Measurements from ENCODE around the gene COL5A2. TPM values are rescaled to one million over a fixed set of nuclear protein-coding genes. Genes with fewer than 3 reads are reported as not detected.

The COL5A2 gene
- total and polyA plus RNA-seq, 7 experiments from 2014 or later = 0.09 to 2.3 (median 0.37) TPM

GRCh38 chr2:189109921-189110397 lies 69.6 kb downstream of the COL5A2 start:
- Mint-ChIP-seq H3K27ac (no peak overlapping the region), H3K4me3 (no peak overlapping the region), H3K4me1 (peaks cover 0 to 8% (median 5%) of the 10 kb centered on the region in 7 donors), H3K36me3 (no peaks in the 10 kb centered on the region), H3K9me3 (no peaks in the 10 kb centered on the region), H3K27me3 (no peaks in the 10 kb centered on the region)
- POLR2A ChIA-PET = no interaction called here
- DNase-seq (no peak), ATAC-seq (no peak)
- Histone ChIP-seq H3K4me3 (ENCODE audit: low read length) (no peak overlapping the region), H3K27me3 (ENCODE audit: control insufficient read depth in 2 of 2, insufficient read depth in 2 of 2, low read length in 2 of 2) (no peaks in the 10 kb centered on the region), H3K4me1 (ENCODE audit: control insufficient read depth in 2 of 2, insufficient read depth in 2 of 2, low read length in 2 of 2) (no peaks in the 10 kb centered on the region), H3K27ac (ENCODE audit: low read depth, low read length) (no peak overlapping the region), H3K36me3 (ENCODE audit: control insufficient read depth in 2 of 3, insufficient read depth in 3 of 3, low read length in 3 of 3) (no peaks in the 10 kb centered on the region), H3K9me3 (ENCODE audit: control insufficient read depth in 2 of 3, low read length in 3 of 3) (no peaks in the 10 kb centered on the region)
- intact Hi-C loops (cut with micrococcal nuclease) = no loop called here
- CTCF ChIA-PET = no interaction called here

- no peaks in the 10 kb centered on the region for H3K4me1 ChIP-seq (ENCODE audit: control insufficient read depth in 2 of 2, insufficient read depth in 2 of 2, low read length in 2 of 2)
- ATAC-seq (no peak), DNase-seq (no peak)
- no peaks in the 10 kb centered on the region for H3K27me3 Mint-ChIP-seq
- no peaks in the 10 kb centered on the region for H3K36me3 ChIP-seq (ENCODE audit: control insufficient read depth in 2 of 3, insufficient read depth in 3 of 3, low read length in 3 of 3)
- H3K27ac ChIP-seq (ENCODE audit: low read depth, low read length) = no peak overlapping the region
- ChIA-PET POLR2A (no interaction called here), CTCF (no interaction called here)
- H3K4me3 Mint-ChIP-seq = peak overlapping the region in 4 of 10 donors; percentile 1 to 48 (median 36)
- no peaks in the 10 kb centered on the region for H3K9me3 ChIP-seq (ENCODE audit: control insufficient read depth in 2 of 3, low read length in 3 of 3)
- H3K4me3 ChIP-seq (ENCODE audit: low read length) = no peak overlapping the region
- H3K9me3 Mint-ChIP-seq = no peaks in the 10 kb centered on the region
- peak overlapping the region in 1 of 9 donors; percentile 5 for H3K27ac Mint-ChIP-seq
- peaks cover 0 to 17% (median 9%) of the 10 kb centered on the region in 7 donors for H3K4me1 Mint-ChIP-seq
- intact Hi-C loops (cut with micrococcal nuclease) = no loop called here
- H3K27me3 ChIP-seq (ENCODE audit: control insufficient read depth in 2 of 2, insufficient read depth in 2 of 2, low read length in 2 of 2) = no peaks in the 10 kb centered on the region
- H3K36me3 Mint-ChIP-seq = no peaks in the 10 kb centered on the region
Observed at GRCh38 chr2:189104934-189105333, 74.6 kb downstream of the COL5A2 start.

- H3K9me3 Mint-ChIP-seq = no peaks in the 10 kb centered on the region
Observed at GRCh38 chr2:189102735-189103134, 76.8 kb downstream of the COL5A2 start.

GRCh38 chr2:189097934-189098333 lies 81.6 kb downstream of the COL5A2 start:
- Mint-ChIP-seq H3K27ac (no peak overlapping the region), H3K9me3 (no peaks in the 10 kb centered on the region), H3K27me3 (no peaks in the 10 kb centered on the region), H3K4me1 (peaks cover 0 to 5% (median 0%) of the 10 kb centered on the region in 7 donors), H3K4me3 (no peak overlapping the region), H3K36me3 (no peaks in the 10 kb centered on the region)
- no peaks in the 10 kb centered on the region for H3K9me3 ChIP-seq (ENCODE audit: control insufficient read depth in 2 of 3, low read length in 3 of 3)
- no peaks in the 10 kb centered on the region for H3K36me3 ChIP-seq (ENCODE audit: control insufficient read depth in 2 of 3, insufficient read depth in 3 of 3, low read length in 3 of 3)
- intact Hi-C loops (cut with micrococcal nuclease) = no loop called here
- DNase-seq = no peak
- CTCF ChIA-PET = interaction anchor here (0.6 kb wide), 1 partner anchor 231 kb away, joined by 3 read pairs; no protein-coding TSS in a partner anchor
- no peak overlapping the region for H3K4me3 ChIP-seq (ENCODE audit: low read length)
- H3K27ac ChIP-seq (ENCODE audit: low read depth, low read length) = no peak overlapping the region
- no peak for ATAC-seq
- no peaks in the 10 kb centered on the region for H3K27me3 ChIP-seq (ENCODE audit: control insufficient read depth in 2 of 2, insufficient read depth in 2 of 2, low read length in 2 of 2)
- POLR2A ChIA-PET = no interaction called here
- no peaks in the 10 kb centered on the region for H3K4me1 ChIP-seq (ENCODE audit: control insufficient read depth in 2 of 2, insufficient read depth in 2 of 2, low read length in 2 of 2)

More at GRCh38 chr2:189102735-189103134, 76.8 kb downstream of the COL5A2 start:
- no peaks in the 10 kb centered on the region for H3K36me3 Mint-ChIP-seq
- Histone ChIP-seq H3K4me3 (ENCODE audit: low read length) (no peak overlapping the region), H3K36me3 (ENCODE audit: control insufficient read depth in 2 of 3, insufficient read depth in 3 of 3, low read length in 3 of 3) (no peaks in the 10 kb centered on the region), H3K9me3 (ENCODE audit: control insufficient read depth in 2 of 3, low read length in 3 of 3) (no peaks in the 10 kb centered on the region), H3K27me3 (ENCODE audit: control insufficient read depth in 2 of 2, insufficient read depth in 2 of 2, low read length in 2 of 2) (no peaks in the 10 kb centered on the region), H3K27ac (ENCODE audit: low read depth, low read length) (no peak overlapping the region), H3K4me1 (ENCODE audit: control insufficient read depth in 2 of 2, insufficient read depth in 2 of 2, low read length in 2 of 2) (no peaks in the 10 kb centered on the region)
- DNase-seq (no peak), ATAC-seq (no peak)
- peaks cover 0 to 17% (median 9%) of the 10 kb centered on the region in 7 donors for H3K4me1 Mint-ChIP-seq
- no peak overlapping the region for H3K4me3 Mint-ChIP-seq
- intact Hi-C loops (cut with micrococcal nuclease) = no loop called here
- POLR2A ChIA-PET = no interaction called here
- H3K27ac Mint-ChIP-seq = peak overlapping the region in 1 of 9 donors; percentile 9
- H3K27me3 Mint-ChIP-seq = no peaks in the 10 kb centered on the region
- CTCF ChIA-PET = interaction anchor here (1.0 kb wide), 1 partner anchor 8 kb away, joined by 4 read pairs; no protein-coding TSS in a partner anchor

- Histone ChIP-seq H3K27me3 (ENCODE audit: control insufficient read depth in 2 of 2, insufficient read depth in 2 of 2, low read length in 2 of 2) (no peaks in the 10 kb centered on the region), H3K4me1 (ENCODE audit: control insufficient read depth in 2 of 2, insufficient read depth in 2 of 2, low read length in 2 of 2) (no peaks in the 10 kb centered on the region), H3K9me3 (ENCODE audit: control insufficient read depth in 2 of 3, low read length in 3 of 3) (no peaks in the 10 kb centered on the region), H3K27ac (ENCODE audit: low read depth, low read length) (no peak overlapping the region), H3K36me3 (ENCODE audit: control insufficient read depth in 2 of 3, insufficient read depth in 3 of 3, low read length in 3 of 3) (no peaks in the 10 kb centered on the region), H3K4me3 (ENCODE audit: low read length) (no peak overlapping the region)
- no peaks in the 10 kb centered on the region for H3K9me3 Mint-ChIP-seq
- CTCF ChIA-PET = interaction anchor here (1.2 kb wide), 1 partner anchor 315 kb away, joined by 5 read pairs; no protein-coding TSS in a partner anchor
- H3K36me3 Mint-ChIP-seq = no peaks in the 10 kb centered on the region
- DNase-seq (no peak), ATAC-seq (no peak)
- H3K27me3 Mint-ChIP-seq = no peaks in the 10 kb centered on the region
- intact Hi-C loops (cut with micrococcal nuclease) = no loop called here
- POLR2A ChIA-PET = no interaction called here
- peaks cover 0 to 5% (median 0%) of the 10 kb centered on the region in 7 donors for H3K4me1 Mint-ChIP-seq
- no peak overlapping the region for H3K27ac Mint-ChIP-seq
- no peak overlapping the region for H3K4me3 Mint-ChIP-seq
Observed at GRCh38 chr2:189096769-189097447, 82.7 kb downstream of the COL5A2 start.

GRCh38 chr2:189095101-189095500 lies 84.5 kb downstream of the COL5A2 start:
- CTCF ChIA-PET = interaction anchor here (1.1 to 2.2 kb wide), 13 partner anchors 8 to 541 kb away, joined by 3 to 13 read pairs (median 5); no protein-coding TSS in a partner anchor
- H3K4me1 ChIP-seq (ENCODE audit: control insufficient read depth in 2 of 2, insufficient read depth in 2 of 2, low read length in 2 of 2) = no peaks in the 10 kb centered on the region

More at GRCh38 chr2:189095101-189095500, 84.5 kb downstream of the COL5A2 start:
- Mint-ChIP-seq H3K27me3 (no peaks in the 10 kb centered on the region), H3K4me3 (no peak overlapping the region), H3K36me3 (no peaks in the 10 kb centered on the region), H3K9me3 (no peaks in the 10 kb centered on the region), H3K27ac (no peak overlapping the region), H3K4me1 (peaks cover 0 to 8% (median 2%) of the 10 kb centered on the region in 7 donors)
- POLR2A ChIA-PET = interaction anchor here (0.6 to 0.9 kb wide), 2 partner anchors 203 to 318 kb away, joined by 3 to 4 read pairs; no protein-coding TSS in a partner anchor
- H3K27me3 ChIP-seq (ENCODE audit: control insufficient read depth in 2 of 2, insufficient read depth in 2 of 2, low read length in 2 of 2) = no peaks in the 10 kb centered on the region
- H3K36me3 ChIP-seq (ENCODE audit: control insufficient read depth in 2 of 3, insufficient read depth in 3 of 3, low read length in 3 of 3) = no peaks in the 10 kb centered on the region
- H3K4me3 ChIP-seq (ENCODE audit: low read length) = no peak overlapping the region
- no peak for DNase-seq
- no peaks in the 10 kb centered on the region for H3K9me3 ChIP-seq (ENCODE audit: control insufficient read depth in 2 of 3, low read length in 3 of 3)
- intact Hi-C loops (cut with micrococcal nuclease) = no loop called here
- no peak overlapping the region for H3K27ac ChIP-seq (ENCODE audit: low read depth, low read length)
- ATAC-seq = no peak

Data from naive thymus-derived CD4-positive, alpha-beta T cell (primary cell).